Activated naive CD4-positive, alpha-beta T cell treated with anti-CD3 and anti-CD28 coated beads, Interleukin-2, amount 50 U/mL, for 24 hours (primary cell): ENCODE results near the gene TNPO3.
A peak's percentile ranks its signal among the peaks of the same experiment; 100 is the strongest.
"Not testable (repeated sequence)": the region's sequence is repeated elsewhere in the genome, so short reads cannot be mapped to it uniquely, and the experiment has no call there.

Source experiments
- H3K27ac Mint-ChIP-seq: one replicate; pipeline ENCODE4 v1.8.0; 2021; ENCODE audit warnings: mild to moderate bottlenecking, mixed read lengths
- H3K27me3 Mint-ChIP-seq: one replicate; pipeline ENCODE4 v1.8.0; 2021; ENCODE audit warnings: mixed read lengths
- H3K36me3 Mint-ChIP-seq: one replicate; pipeline ENCODE4 v1.8.0; 2021; ENCODE audit warnings: mixed read lengths
- H3K4me1 Mint-ChIP-seq: one replicate; pipeline ENCODE4 v1.8.0; 2021; ENCODE audit warnings: mixed read lengths
- H3K4me3 Mint-ChIP-seq: one replicate; pipeline ENCODE4 v1.8.0; 2021; ENCODE audit warnings: mild to moderate bottlenecking, mixed read lengths
- H3K9me3 Mint-ChIP-seq: one replicate; pipeline ENCODE4 v1.8.0; 2021; ENCODE audit warnings: mixed read lengths

Gene TNPO3

GRCh38 chr7:129009437-129009836 lies 45.5 kb downstream of the TNPO3 start:
- Mint-ChIP-seq H3K9me3 (no peaks in the 10 kb centered on the region), H3K36me3 (peaks cover 20% of the 10 kb centered on the region), H3K27ac (peak overlapping the region; percentile 97), H3K4me3 (no peak overlapping the region), H3K27me3 (no peaks in the 10 kb centered on the region), H3K4me1 (peaks cover 34% of the 10 kb centered on the region)

DNA sequence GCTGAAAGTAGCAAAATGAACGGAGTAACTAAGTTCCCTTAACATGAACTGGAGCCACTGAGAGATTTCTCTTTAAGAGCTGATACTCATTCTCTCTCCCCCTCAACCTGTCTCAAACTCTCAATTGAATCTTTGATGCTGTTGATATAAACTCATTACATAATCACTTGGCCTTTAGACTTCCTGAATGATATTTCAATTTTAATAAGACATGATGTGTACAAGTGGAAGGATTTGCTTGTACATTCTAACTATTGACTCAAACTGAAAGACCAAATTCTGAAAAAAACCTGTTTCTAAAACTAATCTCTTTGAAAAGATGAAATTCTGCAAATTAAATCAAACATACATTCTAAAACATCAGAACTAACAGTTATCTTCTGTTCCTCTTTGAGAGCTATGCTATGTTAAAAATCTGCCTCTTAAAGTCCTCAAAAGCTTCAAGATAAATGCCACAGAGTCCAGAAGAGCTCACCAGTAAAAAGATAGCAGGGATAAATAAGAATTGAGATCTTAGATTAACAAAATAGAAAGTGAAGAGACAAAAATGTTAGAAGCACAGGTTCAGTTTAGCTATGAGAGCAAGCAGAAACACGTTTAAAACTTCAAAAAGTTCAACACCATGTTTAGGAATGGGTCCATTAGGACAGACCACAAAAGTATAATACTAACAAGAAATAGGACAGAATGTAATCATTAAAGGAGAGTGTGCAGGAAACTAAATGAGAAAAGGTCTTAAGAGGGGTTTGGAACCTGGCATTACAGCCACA lies 46.1 kb downstream of the TNPO3 start:
- Mint-ChIP-seq H3K4me1 (peaks cover 33% of the 10 kb centered on the region), H3K9me3 (no peaks in the 10 kb centered on the region), H3K36me3 (peaks cover 19% of the 10 kb centered on the region), H3K27me3 (no peaks in the 10 kb centered on the region), H3K4me3 (peak overlapping the region; percentile 74), H3K27ac (peak overlapping the region; percentile 97)

GRCh38 chr7:129007572-129007971 lies 47.3 kb downstream of the TNPO3 start:
- H3K4me3 Mint-ChIP-seq = no peak overlapping the region
- no peak overlapping the region for H3K27ac Mint-ChIP-seq
- H3K9me3 Mint-ChIP-seq = no peaks in the 10 kb centered on the region
- H3K4me1 Mint-ChIP-seq = peaks cover 26% of the 10 kb centered on the region
- no peaks in the 10 kb centered on the region for H3K27me3 Mint-ChIP-seq
- peaks cover 17% of the 10 kb centered on the region for H3K36me3 Mint-ChIP-seq

DNA sequence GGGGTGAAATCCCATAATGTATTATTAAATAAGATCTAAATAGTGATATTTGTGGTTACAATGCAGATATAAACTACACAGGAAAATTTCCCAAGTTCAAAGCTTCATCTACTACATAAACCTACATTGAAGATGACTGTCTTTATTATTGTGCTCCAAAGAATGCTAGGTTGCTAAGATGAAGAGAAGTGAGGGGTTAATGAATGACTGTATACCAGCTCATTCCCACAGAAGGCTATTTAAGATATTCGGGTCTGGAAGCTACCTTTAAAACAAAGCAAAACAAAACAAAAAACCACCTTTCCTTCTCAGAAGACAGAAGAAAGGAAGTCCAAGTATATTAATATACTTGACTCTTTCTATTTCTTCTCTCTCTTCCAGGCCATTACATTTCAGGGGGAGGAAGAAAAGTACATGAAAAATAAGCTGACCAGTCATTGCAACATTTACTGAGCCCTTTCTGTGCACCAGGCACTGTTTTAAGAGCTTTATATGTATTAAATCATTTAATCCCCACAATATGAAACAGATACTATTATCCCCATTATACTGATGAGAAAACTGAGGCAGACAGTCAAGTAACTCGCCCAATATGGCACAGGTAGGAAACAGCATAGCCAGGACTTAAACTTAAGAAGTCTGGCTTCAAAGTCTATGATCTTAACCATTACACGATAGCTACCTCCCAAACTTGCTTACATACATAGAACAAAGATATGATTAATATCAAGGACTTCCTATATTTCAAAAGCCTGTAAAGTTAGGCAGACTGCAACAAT lies 48.1 kb downstream of the TNPO3 start:
- peaks cover 26% of the 10 kb centered on the region for H3K4me1 Mint-ChIP-seq
- H3K36me3 Mint-ChIP-seq = peaks cover 23% of the 10 kb centered on the region
- H3K4me3 Mint-ChIP-seq = no peak overlapping the region
- H3K9me3 Mint-ChIP-seq = no peaks in the 10 kb centered on the region
- H3K27ac Mint-ChIP-seq = peak overlapping the region; percentile 23
- no peaks in the 10 kb centered on the region for H3K27me3 Mint-ChIP-seq

GRCh38 chr7:129005186-129005585 lies 49.7 kb downstream of the TNPO3 start:
- peaks cover 26% of the 10 kb centered on the region for H3K4me1 Mint-ChIP-seq
- H3K4me3 Mint-ChIP-seq = no peak overlapping the region
- H3K27me3 Mint-ChIP-seq = no peaks in the 10 kb centered on the region
- H3K9me3 Mint-ChIP-seq = no peaks in the 10 kb centered on the region
- peaks cover 26% of the 10 kb centered on the region for H3K36me3 Mint-ChIP-seq
- no peak overlapping the region for H3K27ac Mint-ChIP-seq

GRCh38 chr7:128997181-128997580 lies 57.7 kb downstream of the TNPO3 start:
- Mint-ChIP-seq H3K27me3 (no peaks in the 10 kb centered on the region), H3K4me3 (no peak overlapping the region), H3K9me3 (no peaks in the 10 kb centered on the region), H3K36me3 (peaks cover 15% of the 10 kb centered on the region), H3K27ac (no peak overlapping the region), H3K4me1 (no peaks in the 10 kb centered on the region)

GRCh38 chr7:128994560-128994959 lies 60.4 kb downstream of the TNPO3 start:
- H3K36me3 Mint-ChIP-seq = peaks cover 10% of the 10 kb centered on the region

DNA sequence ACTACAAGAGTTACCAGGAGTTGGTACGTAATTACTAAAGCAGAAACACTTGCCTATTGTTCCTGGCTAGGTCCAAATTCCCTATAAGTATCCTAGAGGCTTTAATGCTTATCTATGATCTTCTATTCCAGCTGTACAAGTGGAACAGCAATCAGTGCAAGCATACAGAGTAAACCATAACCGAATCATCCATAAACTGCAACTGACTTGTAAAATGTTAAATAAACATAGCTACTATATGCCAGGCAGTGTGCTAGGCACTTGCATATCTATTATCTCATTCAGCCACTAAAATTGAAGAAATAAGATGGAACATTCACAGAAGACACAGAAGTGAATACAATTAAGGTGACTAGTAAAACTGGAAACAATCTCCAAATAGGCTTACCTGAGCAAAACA lies 61.5 kb downstream of the TNPO3 start:
- H3K9me3 Mint-ChIP-seq = no peaks in the 10 kb centered on the region
- H3K27ac Mint-ChIP-seq = no peak overlapping the region
- H3K36me3 Mint-ChIP-seq = peaks cover 9% of the 10 kb centered on the region
- H3K4me3 Mint-ChIP-seq = no peak overlapping the region
- no peaks in the 10 kb centered on the region for H3K27me3 Mint-ChIP-seq
- no peaks in the 10 kb centered on the region for H3K4me1 Mint-ChIP-seq

More at GRCh38 chr7:128994560-128994959, 60.4 kb downstream of the TNPO3 start:
- not testable (repeated sequence) for H3K27me3 Mint-ChIP-seq, H3K4me1 Mint-ChIP-seq, H3K4me3 Mint-ChIP-seq, H3K27ac Mint-ChIP-seq, H3K9me3 Mint-ChIP-seq

GRCh38 chr7:128989961-128990360 lies 65.0 kb downstream of the TNPO3 start:
- Mint-ChIP-seq H3K27me3 (no peaks in the 10 kb centered on the region), H3K4me1 (no peaks in the 10 kb centered on the region), H3K36me3 (peaks cover 15% of the 10 kb centered on the region), H3K27ac (no peak overlapping the region), H3K9me3 (no peaks in the 10 kb centered on the region), H3K4me3 (no peak overlapping the region)

GRCh38 chr7:128988372-128988771 lies 66.5 kb downstream of the TNPO3 start:
- Mint-ChIP-seq H3K27ac (no peak overlapping the region), H3K9me3 (no peaks in the 10 kb centered on the region), H3K4me1 (no peaks in the 10 kb centered on the region), H3K36me3 (peaks cover 18% of the 10 kb centered on the region), H3K4me3 (no peak overlapping the region), H3K27me3 (no peaks in the 10 kb centered on the region)

- Mint-ChIP-seq H3K27ac (peak overlapping the region; percentile 23), H3K36me3 (peaks cover 22% of the 10 kb centered on the region), H3K9me3 (no peaks in the 10 kb centered on the region), H3K4me3 (no peak overlapping the region), H3K27me3 (no peaks in the 10 kb centered on the region), H3K4me1 (no peaks in the 10 kb centered on the region)
These were observed 68.3 kb downstream of the TNPO3 start for GRCh38 chr7:128986609-128987008.

DNA sequence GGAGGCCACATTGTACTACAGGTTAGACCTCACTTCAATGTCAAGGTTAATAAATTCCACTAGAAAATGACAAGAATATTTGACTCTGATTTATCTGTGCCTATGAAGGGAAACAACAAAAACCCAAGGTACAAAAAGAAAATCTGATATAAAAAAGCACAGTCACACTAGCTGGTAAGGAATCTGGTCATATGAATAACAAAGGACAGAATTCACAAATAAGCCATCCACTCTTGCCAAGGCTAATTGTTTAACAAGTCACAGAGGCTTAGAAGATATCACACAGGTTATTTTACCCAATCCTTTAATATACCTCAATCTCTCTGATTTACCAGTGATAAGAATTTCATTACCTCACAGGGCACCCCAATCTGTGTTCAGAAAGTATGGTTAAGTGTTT lies 69.3 kb downstream of the TNPO3 start:
- Mint-ChIP-seq H3K9me3 (no peaks in the 10 kb centered on the region), H3K4me1 (no peaks in the 10 kb centered on the region), H3K4me3 (no peak overlapping the region), H3K27me3 (no peaks in the 10 kb centered on the region), H3K27ac (no peak overlapping the region), H3K36me3 (peaks cover 20% of the 10 kb centered on the region)

DNA sequence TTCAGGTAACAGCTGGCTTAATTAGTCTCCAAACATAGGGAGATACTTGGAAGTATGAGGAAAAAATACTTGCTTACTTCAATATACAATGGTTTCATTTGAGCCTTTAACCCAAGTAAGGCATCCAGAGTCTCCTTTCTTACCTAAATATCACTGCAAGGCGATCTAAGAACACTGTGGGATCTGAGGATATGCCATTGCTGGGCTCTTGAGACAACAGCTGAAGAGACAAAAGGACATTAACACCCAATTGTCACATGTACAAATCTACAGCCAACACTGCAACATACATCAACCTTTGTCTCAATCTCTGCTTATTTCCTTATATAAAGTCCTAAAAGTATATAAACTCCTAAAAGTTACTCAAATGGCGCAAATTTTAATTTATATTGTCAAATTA lies 72.8 kb downstream of the TNPO3 start:
- peaks cover 21% of the 10 kb centered on the region for H3K36me3 Mint-ChIP-seq
- no peaks in the 10 kb centered on the region for H3K27me3 Mint-ChIP-seq
- H3K4me1 Mint-ChIP-seq = no peaks in the 10 kb centered on the region
- H3K9me3 Mint-ChIP-seq = no peaks in the 10 kb centered on the region
- no peak overlapping the region for H3K27ac Mint-ChIP-seq
- no peak overlapping the region for H3K4me3 Mint-ChIP-seq

DNA sequence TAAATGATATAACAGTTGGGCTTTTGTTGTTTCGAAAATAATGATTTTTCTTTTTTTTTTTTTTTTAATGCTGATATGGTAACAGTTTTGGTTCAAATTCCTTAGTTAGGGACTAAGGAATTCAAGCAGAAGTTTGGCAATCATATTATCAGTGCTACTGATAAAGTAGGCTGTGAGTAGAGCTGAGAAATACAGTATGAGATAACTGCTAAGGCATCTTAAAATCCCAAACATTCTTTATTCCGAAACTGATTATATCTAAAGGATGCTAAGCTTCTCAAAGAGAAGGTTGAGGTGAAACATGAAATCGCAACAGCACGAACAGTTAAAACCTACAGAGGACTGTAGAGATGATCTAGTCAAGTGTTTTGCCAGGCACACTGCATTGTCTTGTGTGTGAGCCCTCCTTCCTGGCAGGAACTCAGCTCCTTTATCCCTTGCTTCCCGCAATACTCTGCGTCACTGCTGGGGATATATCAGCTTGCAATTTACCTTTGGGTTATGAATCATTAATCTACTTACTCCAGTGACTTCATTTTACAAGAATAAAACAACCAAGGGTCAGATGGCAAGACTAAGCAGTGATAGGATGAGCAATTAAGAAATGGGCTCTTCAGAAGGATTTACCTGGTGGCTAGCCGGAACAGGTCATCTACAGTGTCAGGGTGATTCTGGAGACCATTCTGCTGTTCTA lies 80.5 kb downstream of the TNPO3 start:
- Mint-ChIP-seq H3K4me1 (no peaks in the 10 kb centered on the region), H3K27ac (peak overlapping the region; percentile 79), H3K36me3 (peaks cover 25% of the 10 kb centered on the region)

DNA sequence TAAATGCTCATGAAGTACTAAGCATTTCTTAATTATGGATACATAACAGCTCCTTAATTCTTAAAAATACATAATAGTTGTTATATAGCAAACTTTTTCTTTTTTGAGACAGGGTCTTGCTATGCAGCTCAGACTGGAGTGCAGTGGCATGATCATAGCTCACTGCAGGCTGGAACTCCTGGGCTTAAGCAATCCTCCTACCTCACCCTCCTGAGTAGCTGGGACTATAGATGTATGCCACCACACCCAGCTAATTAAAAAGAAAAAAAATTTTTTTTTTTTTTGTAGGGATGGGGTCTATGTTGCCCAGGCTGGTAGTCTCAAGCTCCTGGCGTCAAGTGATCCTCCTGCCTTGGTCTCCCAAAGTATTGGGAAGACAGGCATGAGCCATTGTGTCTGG lies 86.3 kb downstream of the TNPO3 start:
- Mint-ChIP-seq H3K9me3 (no peaks in the 10 kb centered on the region), H3K36me3 (peaks cover 22% of the 10 kb centered on the region), H3K27me3 (no peaks in the 10 kb centered on the region), H3K4me1 (peaks cover 4% of the 10 kb centered on the region), H3K27ac (no peak overlapping the region), H3K4me3 (no peak overlapping the region)

More for the DNA sequence above, 80.5 kb downstream of the TNPO3 start:
- no peak overlapping the region for H3K4me3 Mint-ChIP-seq
- H3K27me3 Mint-ChIP-seq = no peaks in the 10 kb centered on the region
- no peaks in the 10 kb centered on the region for H3K9me3 Mint-ChIP-seq

- Mint-ChIP-seq H3K27me3 (no peaks in the 10 kb centered on the region), H3K36me3 (peaks cover 17% of the 10 kb centered on the region), H3K4me1 (peaks cover 25% of the 10 kb centered on the region), H3K27ac (peak overlapping the region; percentile 95), H3K4me3 (peak overlapping the region; percentile 59), H3K9me3 (no peaks in the 10 kb centered on the region)
These were observed 91.6 kb downstream of the TNPO3 start for GRCh38 chr7:128963327-128963757.
